HS-5 (cell line): ENCODE results near the gene DCDC1.

ENCODE experiments used
- DNase-seq: peaks from one replicate; pipeline ENCODE4 v3.0.0-alpha.2; 2012; ENCODE audit warnings: low read depth

The DCDC1 gene

GRCh38 chr11:31236143-31236542, 133.4 kb downstream of the DCDC1 start:
- no peak for DNase-seq

- DNase-seq, result no peak
Observed at GRCh38 chr11:31233425-31233824, 136.1 kb downstream of the DCDC1 start.

GRCh38 chr11:31231601-31232000, 137.9 kb downstream of the DCDC1 start:
- DNase-seq, result no peak

GRCh38 chr11:31218847-31219246, 150.7 kb downstream of the DCDC1 start:
- DNase-seq, result no peak

- no peak for DNase-seq
Observed at GRCh38 chr11:31214372-31214771, 155.2 kb downstream of the DCDC1 start.

GRCh38 chr11:31199378-31199777, 170.2 kb downstream of the DCDC1 start:
- no peak for DNase-seq

- DNase-seq, result no peak
Observed at GRCh38 chr11:31173926-31174680, 195.4 kb downstream of the DCDC1 start.

GRCh38 chr11:31160504-31161422, 208.8 kb downstream of the DCDC1 start:
- DNase-seq, result no peak

GRCh38 chr11:31150841-31151240, 218.7 kb downstream of the DCDC1 start:
- DNase-seq, result no peak

GRCh38 chr11:31150011-31150410, 219.5 kb downstream of the DCDC1 start:
- DNase-seq, result no peak

- no peak for DNase-seq
Observed at GRCh38 chr11:31141789-31142188, 227.8 kb downstream of the DCDC1 start.

GRCh38 chr11:31139479-31139878, 230.1 kb downstream of the DCDC1 start:
- no peak for DNase-seq

- no peak for DNase-seq
Observed at GRCh38 chr11:31132531-31133421, 236.8 kb downstream of the DCDC1 start.

- DNase-seq, result no peak
Observed at GRCh38 chr11:31131760-31132159, 237.8 kb downstream of the DCDC1 start.

- DNase-seq, result no peak
Observed at GRCh38 chr11:31127290-31127689, 242.2 kb downstream of the DCDC1 start.

- no peak for DNase-seq
Observed at GRCh38 chr11:31120428-31120827, 249.1 kb downstream of the DCDC1 start.

GRCh38 chr11:31118566-31118965, 251.0 kb downstream of the DCDC1 start:
- DNase-seq, result no peak

GRCh38 chr11:31117038-31117437, 252.5 kb downstream of the DCDC1 start:
- DNase-seq, result no peak

GRCh38 chr11:31114442-31114841, 255.1 kb downstream of the DCDC1 start:
- no peak for DNase-seq

- no peak for DNase-seq
Observed at GRCh38 chr11:31110830-31111229, 258.7 kb downstream of the DCDC1 start.

GRCh38 chr11:31109446-31109845, 260.1 kb downstream of the DCDC1 start:
- DNase-seq, result no peak

GRCh38 chr11:31107649-31108048, 261.9 kb downstream of the DCDC1 start:
- DNase-seq, result no peak
